IPS-11a (cell line): ENCODE data around the gene CYB561D1.
A peak's percentile ranks its signal among the peaks of the same experiment; 100 is the strongest.

Experiments
- H3K4me3 ChIP-seq: one replicate; pipeline ENCODE4 v1.5.1; 2013; ENCODE audit warnings: low read depth, low read length, control low read depth

Gene CYB561D1

DNA sequence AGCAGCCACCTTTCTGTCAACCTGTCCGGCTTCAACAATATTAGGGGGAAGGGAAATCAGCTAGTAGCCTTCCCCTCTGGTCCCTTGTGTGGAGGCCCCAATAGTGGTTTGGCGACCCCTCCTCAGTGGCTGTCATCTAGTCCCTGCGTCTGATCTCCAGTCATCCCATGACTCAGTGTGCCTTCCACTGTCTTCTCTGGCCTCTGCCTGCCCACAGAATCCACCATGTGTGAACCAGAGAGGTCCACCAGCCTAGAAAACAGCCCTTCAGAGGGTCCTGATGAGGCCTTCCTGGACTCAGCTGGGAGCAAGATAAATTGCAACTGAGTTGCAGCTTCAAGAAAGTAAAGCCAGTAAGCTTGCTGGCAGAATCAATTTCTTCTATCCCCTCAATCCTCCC lies 14.0 kb upstream of the CYB561D1 start:
- H3K4me3 ChIP-seq, result no peak overlapping the region

DNA sequence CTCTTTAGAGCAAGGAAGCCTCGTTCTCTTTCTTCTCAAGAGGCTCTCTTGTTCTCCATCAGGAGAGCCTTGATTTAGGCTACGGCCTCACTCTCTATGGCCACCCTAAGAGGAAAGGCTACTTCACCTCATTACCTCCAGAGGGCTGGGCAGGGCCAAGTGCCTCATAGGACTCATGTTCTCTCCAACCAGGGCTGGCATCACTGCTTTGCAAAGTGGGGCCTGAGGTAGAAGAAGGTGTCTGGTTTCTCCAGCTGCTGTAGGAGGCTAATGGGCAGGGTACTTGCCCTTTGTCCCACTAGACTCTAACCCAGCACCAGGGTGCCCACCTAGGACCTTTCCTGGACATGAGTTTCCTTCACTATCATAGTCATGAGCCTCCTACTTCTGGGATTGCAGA lies 12.2 kb upstream of the CYB561D1 start:
- no peak overlapping the region for H3K4me3 ChIP-seq

DNA sequence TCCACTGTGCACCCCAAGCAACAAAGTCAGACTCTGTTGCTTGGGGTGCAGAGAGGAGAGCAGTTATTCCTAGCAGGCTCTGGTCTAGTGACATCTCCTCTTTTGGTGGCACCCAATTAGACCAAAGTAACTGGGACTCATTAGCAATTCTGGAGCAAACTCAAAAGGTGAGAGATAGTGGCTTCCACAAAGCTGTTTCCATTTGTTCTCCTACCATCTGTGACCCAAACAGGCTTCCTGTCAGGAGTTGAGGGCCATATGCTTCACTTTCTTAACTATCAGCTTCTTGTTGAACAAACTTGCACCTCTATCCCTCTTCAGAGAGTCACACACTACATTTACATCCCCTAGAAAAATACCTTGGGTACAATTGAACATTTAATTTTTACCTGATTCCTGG lies 11.7 kb upstream of the CYB561D1 start:
- H3K4me3 ChIP-seq, result no peak overlapping the region

DNA sequence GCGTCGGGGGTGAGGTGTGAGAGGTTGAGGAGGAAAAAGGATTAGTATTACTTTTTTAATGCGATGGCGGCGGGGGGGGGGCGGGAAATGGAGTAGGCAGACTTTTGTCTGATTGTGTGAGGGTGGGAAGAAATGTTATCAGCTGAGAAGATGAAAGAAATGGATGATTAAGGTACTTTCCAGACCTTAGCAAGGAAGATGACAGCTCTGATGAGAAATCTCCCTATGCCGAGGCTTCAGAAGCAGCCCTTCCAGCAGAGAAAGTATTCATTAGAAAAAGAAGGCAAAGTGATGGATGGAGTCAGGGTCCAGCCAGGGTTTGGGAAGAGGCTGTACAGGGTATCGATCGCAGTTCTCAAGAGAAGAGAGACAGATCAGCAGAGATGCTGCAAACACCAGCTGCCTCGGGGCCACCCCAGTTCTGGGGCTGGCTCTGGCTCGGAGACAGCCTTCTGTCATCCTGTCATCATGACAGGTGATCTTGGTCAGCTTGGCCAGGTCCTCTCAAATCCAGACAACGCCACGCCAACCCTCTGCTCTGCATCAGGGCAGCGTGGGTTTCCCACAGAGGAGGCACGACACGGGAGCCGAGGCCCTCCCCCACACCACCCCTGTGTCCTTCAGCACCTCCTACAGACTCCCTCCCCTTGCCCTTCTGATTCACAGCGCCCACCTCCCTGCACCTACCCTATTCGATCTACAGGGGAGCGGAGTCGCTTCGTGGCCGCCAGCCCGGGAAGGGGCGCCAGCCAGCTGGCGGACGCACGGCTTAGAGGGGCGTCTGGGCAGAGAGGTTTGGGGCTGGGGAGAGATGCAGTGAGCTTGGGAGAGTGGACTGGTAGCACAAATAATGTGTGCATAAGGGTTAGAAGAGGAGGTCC lies 10.9 kb upstream of the CYB561D1 start:
- H3K4me3 ChIP-seq, result peak overlapping the region; percentile 53

DNA sequence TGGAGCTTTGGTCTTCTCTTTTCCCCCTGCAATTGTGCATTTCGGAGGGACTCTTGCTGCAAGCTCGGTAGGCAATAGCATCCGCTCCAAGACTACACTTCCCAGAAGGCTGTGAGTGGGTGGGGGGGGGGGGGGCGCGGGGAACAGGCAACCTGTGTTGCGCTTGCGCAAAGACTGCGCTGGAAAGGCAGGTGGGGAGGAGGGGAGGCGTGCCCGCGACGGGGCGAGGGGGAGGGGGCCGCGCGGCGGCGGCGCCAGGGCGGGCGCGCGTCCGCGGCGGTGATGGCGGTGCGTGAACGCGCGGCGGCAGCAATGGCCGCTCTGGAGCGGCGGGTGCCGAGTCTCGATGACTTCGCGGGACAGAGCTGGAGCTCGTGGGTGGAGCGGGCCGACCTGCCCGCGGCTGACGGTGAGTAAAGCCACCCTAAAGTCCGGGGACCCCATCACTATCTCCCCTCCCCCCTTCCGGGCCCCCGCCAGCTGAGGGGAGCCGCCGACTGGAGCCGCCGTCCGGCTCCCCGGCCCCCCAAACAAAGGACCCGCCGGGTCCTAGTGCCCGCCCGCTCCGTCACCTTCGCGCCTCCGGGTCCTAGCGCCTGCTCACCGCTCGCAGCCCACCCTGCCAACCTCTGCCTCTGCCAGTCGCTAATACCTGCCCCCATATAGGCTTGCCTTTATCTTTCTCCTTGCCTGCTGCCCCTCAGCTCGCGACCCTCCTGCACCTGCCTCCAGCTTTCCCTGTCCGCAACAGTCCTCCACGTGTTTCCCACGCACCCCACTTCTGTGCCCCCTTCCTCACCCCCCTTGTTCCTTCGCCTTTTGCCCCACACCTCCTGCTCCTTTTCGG lies 10.0 kb upstream of the CYB561D1 start, which contains the start of gene ATXN7L2:
ATXN7L2 (plus strand) TSS at position 234 of the 847 bp plus-strand sequence; CDS start at position 283, 49 bp downstream.
- H3K4me3 ChIP-seq, result peak within 1 kb of the TSS; percentile 79

DNA sequence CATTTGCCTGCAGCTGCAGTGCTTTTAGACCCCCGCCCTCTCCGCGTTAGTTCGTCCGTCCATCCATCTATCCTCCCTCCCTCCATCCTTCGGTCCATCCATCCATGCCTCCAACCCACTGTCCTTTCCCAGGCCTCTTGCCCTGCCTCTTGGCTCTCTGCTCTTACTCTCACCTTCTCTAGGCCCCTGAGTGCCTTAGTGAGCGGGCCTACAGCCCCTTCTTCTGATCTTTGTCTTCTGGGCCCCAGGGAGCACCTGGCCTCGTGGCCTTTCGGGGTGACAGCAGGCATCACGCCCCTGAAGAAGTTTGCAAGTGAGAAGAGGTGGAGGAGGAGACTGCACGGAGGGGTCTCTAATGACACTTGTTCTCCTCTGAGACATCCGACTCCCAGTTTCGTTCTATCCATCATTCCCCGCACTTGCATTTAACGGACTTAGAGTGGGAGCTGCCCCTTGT lies 9.3 kb upstream of the CYB561D1 start:
- peak overlapping the region; percentile 79 for H3K4me3 ChIP-seq

DNA sequence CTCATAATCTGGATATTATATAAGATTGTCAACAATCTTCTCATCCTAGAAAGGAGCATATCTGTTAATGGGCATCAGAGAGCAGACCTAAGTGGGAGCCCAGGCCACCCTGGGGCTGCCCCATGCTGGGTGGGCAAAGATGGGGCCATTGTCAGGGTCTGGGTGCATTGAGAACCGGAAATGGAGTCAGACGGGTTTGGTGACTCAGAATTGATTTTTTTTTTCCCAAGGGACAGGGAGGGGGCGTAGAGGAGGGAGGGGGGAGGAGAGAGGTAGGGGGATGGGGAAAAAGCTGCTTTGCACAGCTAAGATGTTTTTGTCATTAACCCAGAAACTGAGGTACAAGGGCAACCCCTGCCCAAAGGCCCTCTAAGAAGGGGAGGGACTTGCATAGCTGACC lies 8.9 kb upstream of the CYB561D1 start:
- H3K4me3 ChIP-seq, result peak overlapping the region; percentile 79

DNA sequence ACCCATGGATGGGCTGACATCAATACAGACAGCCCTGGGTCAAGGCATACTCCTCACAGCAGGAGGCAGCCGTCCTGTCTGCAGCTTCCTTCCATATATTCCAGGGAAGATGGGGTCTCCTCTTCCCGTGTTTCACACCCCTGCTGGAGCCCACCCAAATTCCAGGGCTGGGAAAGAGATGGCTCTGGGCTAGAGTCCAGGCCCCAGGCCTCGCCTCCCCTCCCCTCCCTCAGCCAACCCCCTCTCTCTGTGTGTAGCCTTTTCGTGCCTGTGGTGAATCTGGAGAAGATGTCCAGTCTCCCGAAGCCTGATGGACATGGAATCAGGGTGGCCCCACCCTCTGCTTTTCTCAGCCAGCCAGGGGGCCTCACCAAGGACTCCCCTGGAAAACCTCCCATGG lies 6.6 kb upstream of the CYB561D1 start:
- H3K4me3 ChIP-seq, result no peak overlapping the region

DNA sequence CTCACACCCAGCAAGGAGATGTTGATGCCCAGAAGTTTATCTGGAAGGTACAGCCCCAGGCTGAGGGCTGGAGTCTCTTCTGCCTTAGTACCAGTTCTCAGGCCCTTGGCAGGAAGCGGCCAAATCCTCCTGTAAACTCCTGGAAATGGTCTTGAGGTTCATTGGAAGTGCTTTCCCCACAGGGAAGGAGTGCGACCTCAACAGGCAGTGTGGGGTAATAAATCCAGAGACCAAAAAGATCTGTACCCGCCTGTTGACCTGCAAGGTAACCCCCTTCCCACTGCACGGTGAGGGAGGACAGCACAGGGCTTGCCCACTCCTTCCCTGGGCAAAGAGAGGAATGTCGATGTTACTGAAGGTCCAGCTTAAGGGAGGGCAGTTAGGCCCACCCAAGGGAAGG lies 5.7 kb upstream of the CYB561D1 start:
- no peak overlapping the region for H3K4me3 ChIP-seq

DNA sequence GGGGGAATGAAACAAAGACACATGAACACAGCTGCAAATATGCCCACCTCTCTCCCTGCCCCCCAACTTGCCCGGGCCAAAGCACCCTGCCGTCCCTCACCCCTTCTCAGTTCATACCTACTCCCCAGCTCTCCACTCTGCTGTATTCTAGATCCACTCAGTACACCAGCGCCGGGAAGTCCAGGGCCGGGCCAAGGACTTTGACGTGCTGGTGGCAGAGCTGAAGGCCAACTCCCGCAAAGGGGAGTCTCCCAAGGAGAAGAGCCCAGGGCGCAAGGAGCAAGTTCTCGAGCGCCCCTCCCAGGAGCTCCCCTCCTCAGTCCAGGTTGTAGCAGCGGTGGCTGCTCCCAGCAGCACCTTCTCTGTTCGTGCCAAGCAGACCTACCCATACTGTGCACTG lies 5.2 kb upstream of the CYB561D1 start:
- no peak overlapping the region for H3K4me3 ChIP-seq

DNA sequence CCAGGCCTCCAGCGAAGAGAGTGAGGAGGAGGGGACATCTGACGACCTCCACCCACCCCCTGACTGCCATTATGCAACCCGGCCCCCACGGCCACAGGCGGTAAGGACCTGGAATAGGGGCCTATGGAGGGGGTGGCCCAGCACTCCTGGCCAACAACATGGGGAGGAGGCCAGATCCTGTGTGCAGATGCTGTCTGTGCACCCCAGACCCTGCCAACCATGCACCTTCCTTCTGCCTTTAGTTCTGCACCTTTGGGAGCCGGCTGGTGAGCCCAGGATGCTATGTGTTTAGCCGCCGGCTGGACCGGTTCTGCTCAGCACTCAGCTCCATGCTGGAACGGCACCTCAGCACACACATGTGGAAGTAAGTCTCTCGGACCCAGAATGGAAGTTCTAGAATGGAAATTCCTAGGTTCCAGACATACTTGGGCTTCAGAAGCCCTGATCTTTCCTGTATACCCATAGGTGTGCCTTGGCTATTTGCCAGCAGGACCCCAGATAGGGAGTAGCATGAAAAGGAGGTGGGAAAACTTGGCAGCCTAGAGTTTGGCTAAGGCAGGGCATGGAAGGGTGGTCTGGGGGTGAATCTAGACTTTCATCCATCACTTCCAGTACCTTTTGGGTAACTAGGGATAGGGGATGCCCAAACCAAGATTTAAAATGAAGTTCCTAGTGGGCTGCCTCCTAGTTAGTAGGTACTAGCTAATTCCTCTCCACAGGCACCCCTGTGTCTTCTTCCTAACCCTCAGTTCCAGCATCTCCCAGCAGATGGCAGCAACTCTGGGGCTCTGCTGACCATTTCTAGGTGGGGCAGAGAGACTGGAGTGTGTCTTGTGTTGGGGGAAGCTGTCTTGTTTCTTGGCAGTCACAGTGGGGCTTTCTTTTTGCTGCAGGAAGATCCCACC lies 3.6 kb upstream of the CYB561D1 start:
- H3K4me3 ChIP-seq, result no peak overlapping the region

DNA sequence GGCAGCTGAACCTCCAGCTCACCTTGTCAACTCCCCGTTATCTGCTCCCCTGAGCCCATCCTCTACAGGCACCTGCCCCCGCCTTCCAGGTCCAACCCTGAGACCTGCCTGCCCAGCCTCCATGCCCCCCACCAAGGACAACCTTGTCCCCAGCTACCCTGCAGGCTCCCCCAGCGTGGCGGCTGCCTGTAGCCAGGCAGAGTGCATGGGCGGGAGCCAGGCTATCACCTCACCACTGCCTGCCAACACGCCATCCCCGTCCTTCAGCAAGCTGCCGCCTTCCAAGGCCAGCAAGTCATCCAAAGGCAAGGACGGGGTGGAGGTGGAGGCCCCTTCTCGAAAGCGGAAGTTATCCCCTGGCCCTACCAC lies 3.0 kb upstream of the CYB561D1 start:
- H3K4me3 ChIP-seq, result no peak overlapping the region

DNA sequence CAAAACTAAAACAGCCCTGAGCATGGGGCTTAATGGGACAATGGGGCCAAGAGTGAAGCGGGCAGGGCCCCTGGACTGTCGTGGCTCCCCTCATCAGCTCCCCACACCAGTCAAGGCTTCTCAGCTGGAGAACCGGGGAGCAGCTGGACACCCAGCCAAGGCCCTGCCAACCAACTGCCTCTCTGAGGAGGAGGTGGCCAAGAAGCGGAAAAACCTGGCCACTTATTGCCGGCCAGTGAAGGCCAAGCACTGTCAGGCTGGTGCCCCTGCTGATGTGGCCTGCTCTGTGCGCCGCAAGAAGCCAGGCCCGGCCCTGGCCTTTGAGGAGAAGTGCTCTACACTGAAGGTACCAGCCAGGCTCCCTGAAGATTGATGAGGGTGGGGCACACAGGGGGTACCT lies 2.5 kb upstream of the CYB561D1 start:
- H3K4me3 ChIP-seq, result no peak overlapping the region

DNA sequence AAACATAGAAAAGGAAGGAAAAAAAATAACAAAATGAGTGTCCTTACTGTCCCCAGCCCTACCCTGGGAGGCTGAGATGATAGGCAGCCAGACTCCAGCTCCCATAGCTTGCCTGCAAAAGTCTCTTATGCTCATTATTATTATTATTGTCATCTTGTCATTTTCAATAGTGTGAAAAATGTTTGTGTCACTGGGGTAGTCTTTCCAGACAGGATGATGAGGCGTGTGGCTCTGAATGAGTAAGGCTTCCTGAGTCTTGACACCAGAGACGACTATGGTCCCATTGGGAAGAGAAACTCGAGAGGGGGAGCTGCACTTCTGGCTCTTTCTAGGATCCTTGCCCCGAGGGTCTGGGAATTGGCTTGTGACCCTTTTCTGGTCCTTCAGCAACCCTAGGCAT lies 1.1 kb upstream of the CYB561D1 start:
- no peak overlapping the region for H3K4me3 ChIP-seq

DNA sequence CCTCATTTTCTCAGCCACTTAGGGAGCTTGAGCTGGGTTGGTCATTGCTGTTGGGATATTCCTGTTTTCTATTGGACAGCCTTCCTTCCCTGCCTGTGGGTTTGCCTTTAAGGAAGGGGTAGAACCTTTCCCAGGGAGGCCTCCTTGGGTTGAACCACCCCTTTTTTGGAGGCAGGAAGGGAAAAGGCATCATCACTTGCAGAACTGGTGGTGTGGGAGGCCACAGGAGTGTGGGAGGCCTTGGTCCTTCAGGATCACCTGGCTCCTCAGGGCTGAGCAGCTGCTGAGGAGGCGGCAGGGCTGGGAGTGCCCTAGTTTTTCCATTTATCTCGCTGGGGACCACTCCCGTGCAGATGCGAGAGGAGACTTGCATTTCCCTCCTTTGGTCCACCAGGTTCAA lies 667 bp upstream of the CYB561D1 start:
- H3K4me3 ChIP-seq, result no peak overlapping the region

DNA sequence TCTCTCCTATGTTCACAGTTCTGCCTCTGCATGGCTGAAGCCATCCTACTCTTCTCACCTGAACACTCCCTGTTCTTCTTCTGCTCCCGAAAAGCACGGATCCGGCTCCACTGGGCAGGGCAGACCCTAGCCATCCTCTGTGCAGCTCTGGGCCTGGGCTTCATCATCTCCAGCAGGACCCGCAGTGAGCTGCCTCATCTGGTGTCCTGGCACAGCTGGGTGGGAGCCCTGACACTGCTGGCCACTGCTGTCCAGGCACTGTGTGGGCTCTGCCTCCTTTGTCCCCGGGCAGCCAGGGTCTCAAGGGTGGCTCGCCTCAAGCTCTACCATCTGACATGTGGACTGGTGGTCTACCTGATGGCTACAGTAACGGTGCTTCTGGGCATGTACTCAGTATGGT lies 1.8 kb downstream of the CYB561D1 start:
- no peak overlapping the region for H3K4me3 ChIP-seq

DNA sequence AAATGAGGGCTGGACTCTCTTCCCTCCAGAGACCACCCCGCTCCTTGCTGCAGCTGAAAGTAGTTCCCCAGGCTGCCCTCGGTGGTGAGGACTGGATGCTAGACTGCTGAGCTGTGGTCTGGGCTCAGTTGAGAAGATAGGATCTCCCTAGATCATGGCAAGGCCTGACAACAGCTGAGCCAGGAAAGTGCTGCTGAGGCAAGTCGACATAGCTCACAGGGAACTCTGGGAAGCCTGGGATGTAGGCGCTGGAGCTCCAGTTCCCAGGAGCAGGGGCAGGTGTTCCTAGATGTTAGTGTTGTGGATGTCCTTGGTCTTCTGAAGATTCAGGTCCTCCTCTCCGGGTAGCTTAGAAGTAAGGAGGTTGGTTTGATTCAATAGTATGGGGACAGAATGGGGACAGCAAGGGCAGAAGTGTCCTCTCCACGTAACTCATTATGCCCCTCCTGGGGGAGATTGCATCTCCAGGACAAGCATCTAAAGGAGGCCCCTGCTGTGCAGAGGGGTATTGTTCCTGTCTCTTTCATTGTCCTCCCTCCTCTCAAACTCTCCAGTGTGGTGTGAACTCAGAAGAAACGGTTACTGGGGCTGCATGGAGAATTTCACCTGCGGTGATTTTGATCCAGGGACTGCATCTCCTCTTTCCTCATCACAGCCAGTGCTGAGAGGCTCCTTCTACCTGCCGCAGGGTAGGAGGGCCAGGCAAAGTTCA lies 3.7 kb downstream of the CYB561D1 start:
- H3K4me3 ChIP-seq, result no peak overlapping the region

DNA sequence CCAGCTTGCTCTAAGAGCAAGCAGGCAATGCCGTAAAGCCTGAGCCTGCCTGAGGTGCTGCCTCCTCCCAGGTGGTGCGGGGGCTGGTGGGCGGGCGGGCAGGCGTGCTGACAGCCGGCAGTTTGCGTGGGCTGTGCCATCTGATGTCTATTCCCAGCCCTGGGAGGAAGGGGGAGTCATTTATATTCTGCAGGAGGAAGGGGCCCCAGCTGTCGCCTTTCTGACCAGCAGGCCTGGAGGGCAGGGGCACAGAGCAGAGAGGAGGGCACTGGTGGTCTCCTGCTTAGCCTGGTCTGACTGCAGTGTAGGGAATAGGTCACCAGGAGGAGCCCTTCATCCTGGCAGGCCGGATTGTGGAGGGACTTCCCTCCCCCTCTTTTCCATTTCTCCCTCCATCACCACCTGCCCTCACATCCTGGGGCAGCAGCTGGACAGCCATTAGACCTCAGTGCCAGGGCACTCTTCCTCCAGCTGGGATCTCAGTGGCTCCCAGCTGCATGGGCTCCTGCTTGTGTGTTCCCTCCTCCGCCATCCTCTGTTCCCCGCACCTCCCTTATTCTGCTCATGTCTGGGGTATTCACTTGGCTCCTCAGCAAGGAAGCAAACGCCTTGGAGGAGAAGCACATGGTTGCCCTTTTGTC lies 4.4 kb downstream of the CYB561D1 start:
- no peak overlapping the region for H3K4me3 ChIP-seq

DNA sequence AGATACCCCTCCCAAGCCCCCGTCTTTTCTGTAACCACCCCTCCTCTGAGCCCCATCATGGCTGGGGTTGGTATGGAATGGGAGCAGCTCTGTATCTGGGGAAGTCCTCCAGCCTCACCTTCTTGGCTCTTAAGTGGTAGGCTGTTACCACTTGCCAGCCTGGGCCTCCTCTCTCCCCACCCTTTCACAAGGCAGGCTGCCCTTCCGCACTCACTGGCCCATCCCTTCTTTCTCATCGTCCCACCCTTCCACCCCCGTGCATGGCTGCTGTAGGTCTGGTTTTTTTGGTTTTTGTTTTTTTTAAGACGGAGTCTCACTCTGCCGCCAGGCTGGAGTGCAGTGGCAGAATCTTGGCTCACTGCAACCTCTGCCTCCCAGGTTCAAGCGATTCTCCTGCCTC lies 5.2 kb downstream of the CYB561D1 start:
- no peak overlapping the region for H3K4me3 ChIP-seq
